Neural cell (in vitro differentiated cells): ENCODE results near the gene CAPZA2.

Source experiments
- EP300 ChIP-seq: fragments of 450-650 bp; conservative IDR thresholded peaks from 2 replicates; pipeline ENCODE4 v1.6.1; 2014; ENCODE audit warnings: antibody characterized with exemption, mild to moderate bottlenecking, moderate library complexity; ENCODE audit not compliant: poor library complexity, severe bottlenecking
- EZH2 ChIP-seq: fragments of 200-600, 300-800 bp; shearing (Covaris generic), sonication (generic); IDR thresholded peaks from 2 replicates; pipeline ENCODE4 v1.6.1; 2014; ENCODE audit warnings: antibody characterized with exemption, low read length, borderline replicate concordance, mild to moderate bottlenecking; ENCODE audit not compliant: insufficient read depth, poor library complexity, severe bottlenecking
- MXI1 ChIP-seq: fragments of 450-650 bp; conservative IDR thresholded peaks from 2 replicates; pipeline ENCODE4 v1.6.1; 2014; ENCODE audit warnings: antibody characterized with exemption, mild to moderate bottlenecking; ENCODE audit not compliant: poor library complexity, severe bottlenecking
- POLR2AphosphoS5 ChIP-seq: IDR thresholded peaks from 2 replicates; pipeline ENCODE4 v1.6.1; 2012
- RAD21 ChIP-seq: fragments of 450-650 bp; conservative IDR thresholded peaks from 2 replicates; pipeline ENCODE4 v1.6.1; 2014; ENCODE audit warnings: antibody characterized with exemption, mild to moderate bottlenecking, moderate library complexity
- SMC3 ChIP-seq: fragments of 450-650 bp; conservative IDR thresholded peaks from 2 replicates; pipeline ENCODE4 v1.6.1; 2014; ENCODE audit warnings: antibody characterized with exemption, mild to moderate bottlenecking, moderate library complexity; ENCODE audit not compliant: poor library complexity
- TAF1 ChIP-seq: IDR thresholded peaks from 2 replicates; pipeline ENCODE4 v1.6.1; 2012; ENCODE audit warnings: low read depth
- TF ChIP-seq, protein P1 (sequence below): fragments of 450-650 bp; IDR thresholded peaks from 2 replicates; pipeline ENCODE4 v1.5.1; 2014; ENCODE audit warnings: antibody characterized with exemption, mild to moderate bottlenecking, moderate library complexity; ENCODE audit not compliant: poor library complexity, severe bottlenecking
- TF ChIP-seq, protein P2 (sequence below): IDR thresholded peaks from 2 replicates; pipeline ENCODE4 v1.6.1; 2012; ENCODE audit warnings: borderline replicate concordance

DNA sequence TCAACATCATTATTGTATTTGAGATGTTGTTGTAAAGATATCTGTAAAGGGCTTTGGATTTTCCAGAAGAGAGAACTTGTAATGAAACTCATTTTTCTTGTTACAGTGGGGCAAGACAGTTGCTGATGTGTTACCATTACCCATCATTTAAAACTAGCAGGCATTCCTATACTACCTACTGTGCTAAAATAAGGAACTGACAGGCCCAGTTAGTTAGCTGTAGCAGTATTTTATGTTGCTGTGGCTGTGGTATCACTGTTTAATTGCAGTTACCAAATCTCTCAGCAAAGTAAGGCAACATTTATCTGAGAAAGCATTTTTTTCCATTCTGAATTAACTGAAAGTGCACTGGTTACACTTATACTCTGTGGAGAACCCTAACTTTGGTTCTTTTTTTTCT is 100.8 kb downstream of the CAPZA2 start:
- TF ChIP-seq, protein P1, sequence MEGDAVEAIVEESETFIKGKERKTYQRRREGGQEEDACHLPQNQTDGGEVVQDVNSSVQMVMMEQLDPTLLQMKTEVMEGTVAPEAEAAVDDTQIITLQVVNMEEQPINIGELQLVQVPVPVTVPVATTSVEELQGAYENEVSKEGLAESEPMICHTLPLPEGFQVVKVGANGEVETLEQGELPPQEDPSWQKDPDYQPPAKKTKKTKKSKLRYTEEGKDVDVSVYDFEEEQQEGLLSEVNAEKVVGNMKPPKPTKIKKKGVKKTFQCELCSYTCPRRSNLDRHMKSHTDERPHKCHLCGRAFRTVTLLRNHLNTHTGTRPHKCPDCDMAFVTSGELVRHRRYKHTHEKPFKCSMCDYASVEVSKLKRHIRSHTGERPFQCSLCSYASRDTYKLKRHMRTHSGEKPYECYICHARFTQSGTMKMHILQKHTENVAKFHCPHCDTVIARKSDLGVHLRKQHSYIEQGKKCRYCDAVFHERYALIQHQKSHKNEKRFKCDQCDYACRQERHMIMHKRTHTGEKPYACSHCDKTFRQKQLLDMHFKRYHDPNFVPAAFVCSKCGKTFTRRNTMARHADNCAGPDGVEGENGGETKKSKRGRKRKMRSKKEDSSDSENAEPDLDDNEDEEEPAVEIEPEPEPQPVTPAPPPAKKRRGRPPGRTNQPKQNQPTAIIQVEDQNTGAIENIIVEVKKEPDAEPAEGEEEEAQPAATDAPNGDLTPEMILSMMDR, result no peak
- no peak for TF ChIP-seq POLR2AphosphoS5
- TF ChIP-seq EP300, result no peak
- no peak for TF ChIP-seq TAF1
- no peak for TF ChIP-seq EZH2
- no peak for TF ChIP-seq RAD21
- TF ChIP-seq, protein P2, sequence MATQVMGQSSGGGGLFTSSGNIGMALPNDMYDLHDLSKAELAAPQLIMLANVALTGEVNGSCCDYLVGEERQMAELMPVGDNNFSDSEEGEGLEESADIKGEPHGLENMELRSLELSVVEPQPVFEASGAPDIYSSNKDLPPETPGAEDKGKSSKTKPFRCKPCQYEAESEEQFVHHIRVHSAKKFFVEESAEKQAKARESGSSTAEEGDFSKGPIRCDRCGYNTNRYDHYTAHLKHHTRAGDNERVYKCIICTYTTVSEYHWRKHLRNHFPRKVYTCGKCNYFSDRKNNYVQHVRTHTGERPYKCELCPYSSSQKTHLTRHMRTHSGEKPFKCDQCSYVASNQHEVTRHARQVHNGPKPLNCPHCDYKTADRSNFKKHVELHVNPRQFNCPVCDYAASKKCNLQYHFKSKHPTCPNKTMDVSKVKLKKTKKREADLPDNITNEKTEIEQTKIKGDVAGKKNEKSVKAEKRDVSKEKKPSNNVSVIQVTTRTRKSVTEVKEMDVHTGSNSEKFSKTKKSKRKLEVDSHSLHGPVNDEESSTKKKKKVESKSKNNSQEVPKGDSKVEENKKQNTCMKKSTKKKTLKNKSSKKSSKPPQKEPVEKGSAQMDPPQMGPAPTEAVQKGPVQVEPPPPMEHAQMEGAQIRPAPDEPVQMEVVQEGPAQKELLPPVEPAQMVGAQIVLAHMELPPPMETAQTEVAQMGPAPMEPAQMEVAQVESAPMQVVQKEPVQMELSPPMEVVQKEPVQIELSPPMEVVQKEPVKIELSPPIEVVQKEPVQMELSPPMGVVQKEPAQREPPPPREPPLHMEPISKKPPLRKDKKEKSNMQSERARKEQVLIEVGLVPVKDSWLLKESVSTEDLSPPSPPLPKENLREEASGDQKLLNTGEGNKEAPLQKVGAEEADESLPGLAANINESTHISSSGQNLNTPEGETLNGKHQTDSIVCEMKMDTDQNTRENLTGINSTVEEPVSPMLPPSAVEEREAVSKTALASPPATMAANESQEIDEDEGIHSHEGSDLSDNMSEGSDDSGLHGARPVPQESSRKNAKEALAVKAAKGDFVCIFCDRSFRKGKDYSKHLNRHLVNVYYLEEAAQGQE, result no peak
- TF ChIP-seq SMC3, result no peak
- TF ChIP-seq MXI1, result no peak
